ENCODE results near the gene SETD7.

Gene SETD7

GRCh38 chr4:139461022-139461628, 94.9 kb downstream of the SETD7 start:
- H3K4me3 ChIP-seq (ENCODE audit: low read depth, low read length, poor library complexity, severe bottlenecking) = no peak overlapping the region
- H3K9me3 ChIP-seq (ENCODE audit: low read length) = no peaks in the 10 kb centered on the region
- no peak overlapping the region for H3K9ac ChIP-seq (ENCODE audit: low read length)
- H3K36me3 ChIP-seq (ENCODE audit: insufficient read depth, low read length) = no peaks in the 10 kb centered on the region
- H3K27ac ChIP-seq (ENCODE audit: low read depth, low read length, poor library complexity, severe bottlenecking) = no peak overlapping the region
- H3K4me2 ChIP-seq (ENCODE audit: low read length) = no peak overlapping the region
- no peak overlapping the region for H2AFZ ChIP-seq (ENCODE audit: low read length)
- H3K27me3 ChIP-seq (ENCODE audit: insufficient read depth, low read length) = no peaks in the 10 kb centered on the region
- peaks cover 15% of the 10 kb centered on the region for H3K4me1 ChIP-seq (ENCODE audit: insufficient read depth, low read length, severe bottlenecking)
- H3K79me2 ChIP-seq (ENCODE audit: insufficient read depth, low read length) = peaks cover 35% of the 10 kb centered on the region
- TF ChIP-seq CTCF (IDR thresholded peaks at IDR 0.05; ENCODE audit: low read length) (no peak), EZH2 (IDR thresholded peaks at IDR 0.05; ENCODE audit: borderline replicate concordance, low read length) (no peak)
- H3K9me2 ChIP-seq (ENCODE audit: low read depth, low read length) = no peaks in the 10 kb centered on the region
- no peaks in the 10 kb centered on the region for H3F3A ChIP-seq (ENCODE audit: insufficient read depth, low read length)
- H4K20me1 ChIP-seq (ENCODE audit: insufficient read depth, low read length) = no peaks in the 10 kb centered on the region

GRCh38 chr4:139460565-139460964, 95.5 kb downstream of the SETD7 start:
- TF ChIP-seq CTCF (IDR thresholded peaks at IDR 0.05; ENCODE audit: low read length) (no peak), EZH2 (IDR thresholded peaks at IDR 0.05; ENCODE audit: borderline replicate concordance, low read length) (no peak)
- Histone ChIP-seq H3F3A (ENCODE audit: insufficient read depth, low read length) (no peaks in the 10 kb centered on the region), H3K9me2 (ENCODE audit: low read depth, low read length) (no peaks in the 10 kb centered on the region), H3K9me3 (ENCODE audit: low read length) (no peaks in the 10 kb centered on the region), H3K4me2 (ENCODE audit: low read length) (no peak overlapping the region), H4K20me1 (ENCODE audit: insufficient read depth, low read length) (no peaks in the 10 kb centered on the region), H2AFZ (ENCODE audit: low read length) (no peak overlapping the region), H3K27me3 (ENCODE audit: insufficient read depth, low read length) (no peaks in the 10 kb centered on the region), H3K79me2 (ENCODE audit: insufficient read depth, low read length) (peaks cover 35% of the 10 kb centered on the region), H3K36me3 (ENCODE audit: insufficient read depth, low read length) (no peaks in the 10 kb centered on the region), H3K4me1 (ENCODE audit: insufficient read depth, low read length, severe bottlenecking) (peaks cover 21% of the 10 kb centered on the region), H3K27ac (ENCODE audit: low read depth, low read length, poor library complexity, severe bottlenecking) (no peak overlapping the region), H3K9ac (ENCODE audit: low read length) (no peak overlapping the region), H3K4me3 (ENCODE audit: low read depth, low read length, poor library complexity, severe bottlenecking) (no peak overlapping the region)

GRCh38 chr4:139458999-139459398, 97.0 kb downstream of the SETD7 start:
- H3F3A ChIP-seq (ENCODE audit: insufficient read depth, low read length) = no peaks in the 10 kb centered on the region

More at GRCh38 chr4:139458999-139459398, 97.0 kb downstream of the SETD7 start:
- Histone ChIP-seq H3K27ac (ENCODE audit: low read depth, low read length, poor library complexity, severe bottlenecking) (no peak overlapping the region), H3K4me2 (ENCODE audit: low read length) (no peak overlapping the region), H3K79me2 (ENCODE audit: insufficient read depth, low read length) (peaks cover 46% of the 10 kb centered on the region), H3K27me3 (ENCODE audit: insufficient read depth, low read length) (no peaks in the 10 kb centered on the region), H3K9me2 (ENCODE audit: low read depth, low read length) (no peaks in the 10 kb centered on the region), H3K36me3 (ENCODE audit: insufficient read depth, low read length) (no peaks in the 10 kb centered on the region), H2AFZ (ENCODE audit: low read length) (no peak overlapping the region), H3K4me3 (ENCODE audit: low read depth, low read length, poor library complexity, severe bottlenecking) (no peak overlapping the region), H4K20me1 (ENCODE audit: insufficient read depth, low read length) (no peaks in the 10 kb centered on the region), H3K4me1 (ENCODE audit: insufficient read depth, low read length, severe bottlenecking) (peaks cover 30% of the 10 kb centered on the region), H3K9me3 (ENCODE audit: low read length) (no peaks in the 10 kb centered on the region), H3K9ac (ENCODE audit: low read length) (no peak overlapping the region)
- TF ChIP-seq CTCF (IDR thresholded peaks at IDR 0.05; ENCODE audit: low read length) (no peak), EZH2 (IDR thresholded peaks at IDR 0.05; ENCODE audit: borderline replicate concordance, low read length) (no peak)

Data from OCI-LY1 (cell line).